ENCODE measurements around the gene NR1I3. TPM values are rescaled to one million over a fixed set of nuclear protein-coding genes. Genes with fewer than 3 reads are reported as not detected.

The NR1I3 gene
- total RNA-seq, 1 experiment from 2014 or later: not detected

- Histone ChIP-seq H3K14ac (ENCODE audit: insufficient read depth, low read length) (peak within 1 kb of the TSS; percentile 13; the same call in 1 of the 2 replicates), H2AK5ac (ENCODE audit: insufficient read length, low read length) (no peak within 1 kb of the TSS), H3K9ac (ENCODE audit: extremely low read depth, insufficient read length, low read length) (no peak within 1 kb of the TSS), H2BK5ac (ENCODE audit: insufficient read length, low read length) (no peak within 1 kb of the TSS), H3K9me3 (ENCODE audit: control insufficient read depth, low read depth, low read length) (no peaks in the 10 kb centered on the region), H3K27me3 (ENCODE audit: insufficient read depth, low read length) (no peaks in the 10 kb centered on the region; the same call in 1 of the 2 replicates), H3K4me1 (ENCODE audit: insufficient read depth, low read length) (peaks cover 24% of the 10 kb centered on the region), H3K27ac (ENCODE audit: insufficient read length, low read depth, low read length) (no peak within 1 kb of the TSS), H3K56ac (ENCODE audit: insufficient read length, low read depth, low read length) (no peak within 1 kb of the TSS), H3T11ph (ENCODE audit: low read length) (no peak within 1 kb of the TSS), H4K5ac (ENCODE audit: insufficient read length, low read depth, low read length) (no peak within 1 kb of the TSS), H4K20me1 (ENCODE audit: control insufficient read depth, insufficient read depth, insufficient read length) (no peaks in the 10 kb centered on the region), H3K4ac (ENCODE audit: low read depth, low read length) (no peak within 1 kb of the TSS), H3K18ac (ENCODE audit: insufficient read length, low read depth, low read length) (peak within 1 kb of the TSS; percentile 3), H2BK120ac (ENCODE audit: low read depth, low read length, poor library complexity, severe bottlenecking) (no peak within 1 kb of the TSS), H2BK12ac (ENCODE audit: insufficient read length, low read depth, low read length) (no peak within 1 kb of the TSS), H4K8ac (replicated peaks; ENCODE audit: insufficient read length, low read depth, low read length) (no peak within 1 kb of the TSS), H3K23me2 (ENCODE audit: insufficient read length, low read depth, low read length, poor library complexity, severe bottlenecking) (peaks cover 7% of the 10 kb centered on the region), H2BK15ac (ENCODE audit: low read depth, low read length) (no peak within 1 kb of the TSS), H4K91ac (ENCODE audit: insufficient read length, low read depth, low read length) (no peak within 1 kb of the TSS), H3K79me1 (ENCODE audit: insufficient read depth, low read depth, low read length, poor library complexity, severe bottlenecking) (no peaks in the 10 kb centered on the region), H2AFZ (ENCODE audit: low read length) (no peak within 1 kb of the TSS), H2BK20ac (ENCODE audit: low read depth, low read length, poor library complexity, severe bottlenecking) (no peak within 1 kb of the TSS), H3K23ac (ENCODE audit: insufficient read length, low read depth, low read length) (no peak within 1 kb of the TSS), H3K79me2 (ENCODE audit: insufficient read depth, low read length) (no peaks in the 10 kb centered on the region), H3K4me2 (ENCODE audit: insufficient read depth, insufficient read length, low read length) (peak within 1 kb of the TSS; percentile 27)
- Mint-ChIP-seq H3K27me3 (ENCODE audit: low read depth) (no peaks in the 10 kb centered on the region), H3K4me1 (peaks cover 57 to 65% of the 10 kb centered on the region in 2 experiments), H3K9me3 (no peaks in the 10 kb centered on the region; a peak in 1 of 5 replicates), H3K36me3 (ENCODE audit: insufficient read depth in 1 of 3, low read depth in 3 of 3) (peaks cover 2 to 18% (median 8%) of the 10 kb centered on the region in 3 experiments; a peak in 6 of 7 replicates), H3K4me3 (peak within 1 kb of the TSS; percentile 59 to 91), H3K27ac (peak within 1 kb of the TSS; percentile 86 to 99 (median 91))
- DNase-seq: peak; percentile 82
- no peak for TF ChIP-seq CTCF (conservative IDR thresholded peaks at IDR 0.05)
- no CpG with 5 or more reads among the region's 11 CpGs for WGBS (ENCODE audit: extremely low coverage, insufficient read length, low lambda C conversion rate)
Measured at GRCh38 chr1:161198897-161199431, 39.0 kb downstream of the NR1I3 start, which contains the start of gene ADAMTS4. Gene ADAMTS4 (minus strand): TSS chr1:161199054. CDS start chr1:161198627, 427 bp downstream.

Measured in H9 (cell line).